Chondrocyte (in vitro differentiated cells): ENCODE results near the gene HELZ2. TPM values are rescaled to one million over a fixed set of nuclear protein-coding genes. Genes with fewer than 3 reads are reported as not detected.
"Not testable (repeated sequence)": the region's sequence is repeated elsewhere in the genome, so short reads cannot be mapped to it uniquely, and the experiment has no call there.

Experiments
- DNase-seq: peaks from one replicate; pipeline ENCODE4 v3.0.0; 2021; ENCODE audit warnings: mixed read lengths, low spot score
- H3K27ac Mint-ChIP-seq: one replicate; pipeline ENCODE4 v1.8.0; 2021; ENCODE audit warnings: mild to moderate bottlenecking, moderate library complexity, mixed read lengths; ENCODE audit not compliant: unreplicated experiment
- H3K27me3 Mint-ChIP-seq: 2 replicates; pipeline ENCODE4 v1.8.0; 2021; ENCODE audit warnings: low read depth, mixed read lengths
- H3K36me3 Mint-ChIP-seq: 2 replicates; pipeline ENCODE4 v1.8.0; 2021; ENCODE audit warnings: low read depth, mixed read lengths
- H3K4me1 Mint-ChIP-seq: 2 replicates; pipeline ENCODE4 v1.8.0; 2021; ENCODE audit warnings: low read depth, mild to moderate bottlenecking, mixed read lengths
- H3K4me3 Mint-ChIP-seq: one replicate; pipeline ENCODE4 v1.8.0; 2021; ENCODE audit warnings: mild to moderate bottlenecking, moderate library complexity, mixed read lengths; ENCODE audit not compliant: unreplicated experiment
- H3K9me3 Mint-ChIP-seq: 2 replicates; pipeline ENCODE4 v1.8.0; 2021; ENCODE audit warnings: low read depth, mixed read lengths
- CTCF ChIP-seq: fragments of 200-600 bp; sonication (generic); IDR thresholded peaks from 2 replicates; pipeline ENCODE4 v1.5.0; 2021; ENCODE audit warnings: antibody characterized with exemption, mild to moderate bottlenecking, moderate library complexity
- total RNA-seq: library from RNA; stranded (reverse); gene quantifications from 3 replicates; pipeline ENCODE4 v1.2.1, GENCODE V29; 2021

HELZ2 gene
- total RNA-seq, 1 donor from 2014 or later: 14.9 TPM

GRCh38 chr20:63560333-63560805 is 13.7 kb downstream of the HELZ2 start:
- Mint-ChIP-seq H3K4me3 (no peak overlapping the region), H3K27me3 (no peaks in the 10 kb centered on the region), H3K9me3 (no peaks in the 10 kb centered on the region), H3K27ac (no peak overlapping the region), H3K4me1 (no peaks in the 10 kb centered on the region), H3K36me3 (peaks cover 4% of the 10 kb centered on the region)
- no peak for TF ChIP-seq CTCF
- DNase-seq: no peak

- H3K27ac Mint-ChIP-seq, H3K4me3 Mint-ChIP-seq, H3K36me3 Mint-ChIP-seq, H3K4me1 Mint-ChIP-seq, DNase-seq, H3K9me3 Mint-ChIP-seq, H3K27me3 Mint-ChIP-seq: not testable (repeated sequence)
These were observed 14.3 kb downstream of the HELZ2 start for GRCh38 chr20:63559485-63560332.

- H3K36me3 Mint-ChIP-seq: peaks cover 4% of the 10 kb centered on the region
- H3K27ac Mint-ChIP-seq: no peak overlapping the region
- no peaks in the 10 kb centered on the region for H3K4me1 Mint-ChIP-seq
- TF ChIP-seq CTCF: no peak
- DNase-seq: no peak
- no peak overlapping the region for H3K4me3 Mint-ChIP-seq
- H3K9me3 Mint-ChIP-seq: no peaks in the 10 kb centered on the region
- no peaks in the 10 kb centered on the region for H3K27me3 Mint-ChIP-seq
These were observed 15.1 kb downstream of the HELZ2 start for GRCh38 chr20:63558804-63559484.

- Mint-ChIP-seq H3K4me3 (no peak overlapping the region), H3K27ac (no peak overlapping the region), H3K9me3 (no peaks in the 10 kb centered on the region), H3K4me1 (no peaks in the 10 kb centered on the region), H3K27me3 (no peaks in the 10 kb centered on the region), H3K36me3 (peaks cover 4% of the 10 kb centered on the region)
- TF ChIP-seq CTCF: no peak
- no peak for DNase-seq
These were observed 16.6 kb downstream of the HELZ2 start for GRCh38 chr20:63557481-63557891.

- H3K27ac Mint-ChIP-seq: no peak overlapping the region
- DNase-seq: no peak
- no peaks in the 10 kb centered on the region for H3K9me3 Mint-ChIP-seq
- no peak overlapping the region for H3K4me3 Mint-ChIP-seq
- no peaks in the 10 kb centered on the region for H3K4me1 Mint-ChIP-seq
- no peaks in the 10 kb centered on the region for H3K27me3 Mint-ChIP-seq
- peaks cover 4% of the 10 kb centered on the region for H3K36me3 Mint-ChIP-seq
- TF ChIP-seq CTCF: no peak
These were observed 17.1 kb downstream of the HELZ2 start for GRCh38 chr20:63556873-63557478.
